KOPT-K1 (cell line): ENCODE measurements around the gene USP8.
"Not testable (repeated sequence)": the region's sequence is repeated elsewhere in the genome, so short reads cannot be mapped to it uniquely, and the experiment has no call there.

Experiments used
- H3K27ac ChIP-seq: fragments of 200-600 bp; sonication (generic); 2 replicates; pipeline ENCODE4 v1.5.1; 2016; ENCODE audit warnings: antibody characterized with exemption, mild to moderate bottlenecking, low read depth, low read length; ENCODE audit not compliant: poor library complexity, severe bottlenecking
- H3K36me3 ChIP-seq: fragments of 200-600 bp; sonication (generic); 2 replicates; pipeline ENCODE4 v1.5.1; 2017; ENCODE audit warnings: antibody characterized with exemption, mild to moderate bottlenecking, low read length, moderate library complexity; ENCODE audit not compliant: insufficient read depth
- H3K9me3 ChIP-seq: fragments of 200-600 bp; sonication (generic); 2 replicates; pipeline ENCODE4 v1.5.1; 2017; ENCODE audit warnings: antibody characterized with exemption, low read length, mild to moderate bottlenecking; ENCODE audit not compliant: insufficient read depth, poor library complexity, severe bottlenecking

The USP8 gene

DNA sequence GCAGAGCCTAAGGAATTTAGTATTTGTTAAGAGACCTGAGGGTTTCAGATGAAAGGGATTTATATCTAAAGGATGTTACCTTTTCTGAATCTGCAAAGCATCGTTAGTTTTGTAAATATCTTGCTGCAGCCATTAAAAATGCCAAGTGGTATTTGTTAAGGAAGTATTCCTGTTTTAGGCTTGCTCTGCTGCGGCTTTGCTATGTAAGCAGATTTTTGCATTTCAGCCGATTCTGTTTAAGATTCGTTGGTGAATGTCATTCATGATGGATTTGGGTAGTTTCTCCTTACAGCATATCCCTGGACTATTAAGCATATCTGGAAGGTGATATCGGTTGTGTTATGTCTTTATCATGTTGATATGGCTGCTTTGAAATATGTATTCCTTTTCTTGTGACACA is 1.0 kb downstream of the USP8 start:
- H3K36me3 ChIP-seq = peaks cover 10% of the 10 kb centered on the region; the same call in 1 of the 2 replicates
- H3K9me3 ChIP-seq = no peaks in the 10 kb centered on the region
- peak overlapping the region; percentile 72 for H3K27ac ChIP-seq

- peaks cover 10% of the 10 kb centered on the region; the same call in 1 of the 2 replicates for H3K36me3 ChIP-seq
- H3K27ac ChIP-seq, H3K9me3 ChIP-seq: not testable (repeated sequence)
Measured at GRCh38 chr15:50425678-50426246, 1.6 kb downstream of the USP8 start.

GRCh38 chr15:50426428-50426827 is 2.2 kb downstream of the USP8 start:
- peaks cover 10% of the 10 kb centered on the region; the same call in 1 of the 2 replicates for H3K36me3 ChIP-seq
- no peaks in the 10 kb centered on the region for H3K9me3 ChIP-seq
- no peak overlapping the region for H3K27ac ChIP-seq

DNA sequence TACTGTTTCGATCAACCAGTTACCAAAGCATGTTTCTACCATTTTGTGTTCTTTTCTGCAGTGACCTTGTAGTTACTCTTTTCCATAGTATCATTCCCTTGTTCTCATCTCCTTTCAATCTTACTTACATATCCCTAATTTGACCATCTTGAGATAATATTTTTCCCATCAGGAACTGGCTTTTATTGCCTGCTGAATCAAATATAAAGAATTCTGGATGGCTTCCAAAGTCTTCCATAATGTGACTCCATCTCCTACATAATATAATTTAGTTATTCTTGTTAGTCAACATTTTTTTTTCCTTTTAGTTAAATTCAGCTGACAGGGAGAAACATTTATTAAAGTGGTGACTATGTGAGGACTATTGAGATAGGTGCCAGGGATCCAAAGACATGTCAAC is 7.0 kb downstream of the USP8 start:
- Histone ChIP-seq H3K9me3 (no peaks in the 10 kb centered on the region), H3K27ac (no peak overlapping the region), H3K36me3 (peaks cover 26% of the 10 kb centered on the region; the same call in 1 of the 2 replicates)

DNA sequence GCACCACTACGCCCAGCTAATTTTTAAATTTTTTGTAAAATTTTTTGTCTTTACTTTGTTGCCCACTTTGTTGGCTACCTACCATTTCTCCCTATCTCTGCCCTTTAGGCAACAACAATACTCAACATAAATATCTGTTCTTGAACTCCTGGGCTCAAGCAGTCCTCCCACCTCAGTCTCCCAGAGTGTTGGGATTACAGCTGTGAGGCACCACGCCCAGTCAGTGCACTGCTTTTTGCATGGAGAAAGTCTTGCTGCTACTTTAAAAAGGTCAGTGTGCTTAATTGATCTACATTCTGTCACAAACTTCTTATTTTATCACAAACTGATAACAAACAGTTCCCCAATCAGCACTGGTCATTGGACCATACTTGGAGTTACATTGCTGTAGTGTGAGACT is 8.0 kb downstream of the USP8 start:
- Histone ChIP-seq H3K9me3 (no peaks in the 10 kb centered on the region), H3K27ac (no peak overlapping the region), H3K36me3 (peaks cover 16% of the 10 kb centered on the region; the same call in 1 of the 2 replicates)

- peaks cover 36% of the 10 kb centered on the region for H3K36me3 ChIP-seq
- H3K27ac ChIP-seq = no peak overlapping the region
- no peaks in the 10 kb centered on the region for H3K9me3 ChIP-seq
Measured at GRCh38 chr15:50435772-50436171, 11.6 kb downstream of the USP8 start.

GRCh38 chr15:50438251-50438650 is 14.0 kb downstream of the USP8 start:
- Histone ChIP-seq H3K9me3 (no peaks in the 10 kb centered on the region), H3K27ac (no peak overlapping the region), H3K36me3 (peaks cover 45% of the 10 kb centered on the region)

- Histone ChIP-seq H3K27ac (no peak overlapping the region), H3K9me3 (no peaks in the 10 kb centered on the region), H3K36me3 (peaks cover 63% of the 10 kb centered on the region)
Measured at GRCh38 chr15:50440932-50441331, 16.7 kb downstream of the USP8 start.

DNA sequence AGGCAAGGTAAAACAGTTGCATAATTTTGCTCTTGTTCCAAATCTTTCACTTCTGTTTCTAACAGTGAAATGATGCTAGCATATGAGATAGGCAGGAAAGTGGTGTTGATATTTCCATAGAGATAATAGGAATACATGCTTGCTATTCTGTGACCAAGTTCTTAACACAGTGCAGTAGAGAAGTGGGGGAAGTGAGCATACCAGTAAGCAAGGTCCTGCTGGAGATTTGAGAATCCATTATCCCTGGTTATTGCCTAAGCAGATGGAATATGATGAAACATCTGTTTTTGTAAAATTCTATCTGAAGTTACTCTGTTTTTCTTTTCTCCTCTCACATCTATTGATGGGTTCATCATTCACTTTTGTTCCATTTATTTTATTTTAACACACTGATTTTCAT is 28.7 kb downstream of the USP8 start:
- no peak overlapping the region for H3K27ac ChIP-seq
- no peaks in the 10 kb centered on the region for H3K9me3 ChIP-seq
- peaks cover 58% of the 10 kb centered on the region for H3K36me3 ChIP-seq

GRCh38 chr15:50458348-50459112 is 34.3 kb downstream of the USP8 start:
- peaks cover 74% of the 10 kb centered on the region for H3K36me3 ChIP-seq
- no peak overlapping the region for H3K27ac ChIP-seq
- H3K9me3 ChIP-seq = no peaks in the 10 kb centered on the region

- Histone ChIP-seq H3K27ac (no peak overlapping the region), H3K36me3 (peaks cover 76% of the 10 kb centered on the region), H3K9me3 (no peaks in the 10 kb centered on the region)
Measured at GRCh38 chr15:50463423-50464358, 39.5 kb downstream of the USP8 start.

DNA sequence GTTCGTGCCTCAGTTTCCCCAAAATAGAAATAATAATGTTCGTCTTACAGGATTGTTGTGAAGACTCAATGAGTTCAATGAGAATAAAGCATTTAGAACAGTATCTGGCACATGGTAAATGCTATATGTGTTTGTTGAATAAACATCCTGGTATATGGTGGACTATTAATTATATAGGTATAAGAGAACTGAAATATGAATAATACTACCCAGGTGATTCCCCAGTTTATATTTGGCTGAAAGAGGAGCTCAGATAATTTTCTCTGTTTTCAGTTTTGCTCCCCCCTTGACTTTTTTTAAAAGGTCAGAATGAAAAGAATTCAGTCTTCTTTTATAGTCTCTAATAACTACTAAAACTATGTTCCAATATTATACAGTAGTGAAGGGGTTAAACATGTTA is 46.9 kb downstream of the USP8 start:
- Histone ChIP-seq H3K27ac (no peak overlapping the region), H3K36me3 (peaks cover 44% of the 10 kb centered on the region), H3K9me3 (no peaks in the 10 kb centered on the region)

DNA sequence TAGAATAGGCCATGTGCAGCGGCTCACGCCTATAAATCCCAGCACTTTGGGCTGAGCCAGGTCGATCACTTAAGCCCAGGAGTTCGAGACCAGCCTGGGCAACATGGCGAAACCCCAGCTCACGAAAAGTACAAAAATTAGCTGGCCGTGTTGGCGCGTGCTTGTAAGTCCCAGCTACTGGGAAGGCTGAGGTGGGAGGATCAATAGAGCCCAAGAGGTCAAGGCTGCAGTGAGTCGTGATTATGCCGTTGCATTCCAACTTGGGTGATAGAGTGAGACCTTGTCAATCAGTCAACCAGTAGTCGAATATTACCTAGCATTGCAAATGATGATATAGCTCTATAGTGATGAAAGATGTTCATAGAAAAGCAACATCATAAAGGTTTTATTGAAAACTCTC is 51.9 kb downstream of the USP8 start:
- Histone ChIP-seq H3K27ac (no peak overlapping the region), H3K36me3 (peaks cover 70% of the 10 kb centered on the region), H3K9me3 (no peaks in the 10 kb centered on the region)

DNA sequence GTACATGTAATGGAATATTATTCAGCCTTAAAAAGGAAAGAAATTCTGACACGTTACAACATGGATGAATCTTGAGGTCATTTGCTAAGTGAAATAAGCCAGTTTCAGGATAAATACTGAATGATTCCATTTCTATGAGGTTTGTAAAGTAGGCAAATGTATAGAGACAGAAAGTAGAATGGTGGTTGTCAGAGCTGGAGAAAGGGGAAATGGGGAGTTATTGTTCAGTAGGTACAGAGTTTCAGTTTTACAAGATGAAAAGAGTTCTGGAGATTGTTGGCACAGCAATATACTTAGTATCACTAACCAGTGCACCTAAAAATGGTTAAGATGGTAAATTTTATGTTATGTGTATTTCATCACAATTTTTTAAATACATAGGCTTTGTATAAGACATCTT is 60.6 kb downstream of the USP8 start:
- no peak overlapping the region for H3K27ac ChIP-seq
- peaks cover 85% of the 10 kb centered on the region for H3K36me3 ChIP-seq
- H3K9me3 ChIP-seq = no peaks in the 10 kb centered on the region

DNA sequence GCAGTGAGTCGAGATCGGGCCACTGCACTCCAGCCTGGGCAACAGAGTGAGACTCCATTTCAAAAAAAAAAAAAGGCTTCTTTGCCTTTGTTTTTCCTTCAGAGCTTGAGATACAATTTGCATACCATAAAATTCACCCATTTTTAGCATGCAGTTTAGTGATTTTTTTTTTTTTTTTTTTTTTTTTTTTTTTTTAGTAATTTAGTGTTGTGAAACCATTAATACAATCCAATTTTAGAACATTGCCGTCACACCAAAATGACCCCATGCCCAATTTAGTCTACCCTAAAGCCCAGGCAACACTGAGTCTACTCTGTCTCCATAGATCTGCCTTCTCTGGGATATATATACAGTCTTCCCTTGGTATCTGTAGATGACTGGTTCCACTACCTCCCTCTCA is 61.2 kb downstream of the USP8 start:
- Histone ChIP-seq H3K36me3 (peaks cover 85% of the 10 kb centered on the region), H3K9me3 (no peaks in the 10 kb centered on the region)

More for the DNA sequence above, 61.2 kb downstream of the USP8 start:
- no peak overlapping the region for H3K27ac ChIP-seq
